Measurements from ENCODE around the gene FLT3LG.
A peak's percentile ranks its signal among the peaks of the same experiment; 100 is the strongest.

FLT3LG gene

DNA sequence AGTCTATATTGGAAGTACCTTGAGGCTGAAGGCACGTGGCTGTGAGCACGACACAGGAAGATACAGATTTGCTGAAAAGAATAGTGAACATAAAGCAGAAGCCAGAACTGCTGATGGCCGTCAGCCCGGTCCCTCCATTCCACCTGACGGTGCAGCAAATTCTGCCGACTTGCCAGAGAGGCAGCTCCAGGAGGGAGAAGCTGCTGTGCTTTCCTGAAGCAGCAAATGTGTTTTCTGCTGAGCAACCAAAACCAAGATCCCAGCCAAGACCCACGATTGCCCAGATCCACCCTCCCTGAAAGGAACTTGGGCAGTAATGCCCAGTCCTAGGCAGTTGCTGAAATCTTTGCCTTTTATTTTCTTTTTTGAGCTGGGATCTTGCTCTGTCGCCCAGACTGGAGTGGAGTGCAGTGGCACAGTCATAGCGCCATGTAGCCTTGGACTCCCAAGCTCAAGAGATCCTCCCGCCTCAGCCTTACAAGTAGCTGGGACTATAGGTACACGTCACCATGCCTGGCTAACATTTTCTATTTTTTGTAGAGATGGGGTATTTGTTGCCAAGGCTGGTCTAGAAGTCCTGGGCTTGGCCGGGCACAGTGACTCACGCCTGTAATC lies 46.8 kb downstream of the FLT3LG start:
- DNase-seq = no peak

DNA sequence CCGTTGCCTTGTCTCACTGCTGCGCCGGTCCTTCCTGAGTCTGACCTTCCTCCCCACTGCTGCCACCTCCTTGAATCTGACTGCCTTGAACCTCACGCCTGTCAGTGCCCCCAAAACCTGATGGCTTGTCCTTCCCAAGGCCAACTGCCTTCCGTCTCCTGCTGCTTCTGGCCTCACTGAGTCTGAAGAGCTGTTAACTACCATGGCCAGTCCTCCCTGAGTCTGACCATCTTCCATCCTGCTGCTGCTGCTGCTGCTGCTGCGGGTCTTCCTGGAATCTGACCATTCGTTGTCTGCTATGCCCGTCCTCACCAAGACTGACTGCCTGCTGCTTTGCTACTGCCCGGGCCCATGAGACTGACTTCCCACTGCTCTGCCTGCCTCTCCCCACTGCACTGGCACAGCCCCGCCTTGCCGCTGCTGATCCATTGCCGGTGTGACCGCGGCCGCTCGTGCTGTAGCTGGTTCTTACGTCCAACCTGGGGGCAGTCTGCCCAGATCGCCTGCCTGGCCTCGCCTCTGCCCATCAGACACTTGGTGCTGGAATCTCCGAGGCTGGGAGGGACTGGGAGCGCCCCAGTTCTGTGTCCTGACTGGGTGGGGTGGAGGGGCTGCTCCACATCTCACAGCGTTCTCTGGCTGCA lies 50.9 kb downstream of the FLT3LG start:
- DNase-seq = no peak

GRCh38 chr19:49528211-49528771 lies 54.3 kb downstream of the FLT3LG start:
- DNase-seq = no peak

DNA sequence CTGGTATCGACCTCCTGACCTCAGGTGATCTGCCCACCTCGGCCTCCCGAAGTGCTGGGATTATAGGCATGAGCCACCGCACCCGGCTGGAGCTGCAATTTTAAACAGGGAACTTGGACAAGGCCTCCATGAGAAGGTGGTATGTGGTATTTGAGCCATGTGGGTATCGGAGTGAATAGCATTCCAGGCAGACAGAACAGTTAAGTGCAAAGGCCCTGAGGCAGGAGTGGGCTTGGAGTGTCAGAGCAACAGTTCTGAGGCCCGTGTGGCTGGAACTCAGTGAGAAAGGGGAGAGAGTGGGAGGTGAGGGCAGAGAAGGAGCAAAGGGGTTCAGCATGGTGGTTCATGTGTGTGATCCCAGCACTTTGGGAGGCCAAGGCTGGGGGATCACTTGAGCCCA lies 56.7 kb downstream of the FLT3LG start:
- no peak for DNase-seq

DNA sequence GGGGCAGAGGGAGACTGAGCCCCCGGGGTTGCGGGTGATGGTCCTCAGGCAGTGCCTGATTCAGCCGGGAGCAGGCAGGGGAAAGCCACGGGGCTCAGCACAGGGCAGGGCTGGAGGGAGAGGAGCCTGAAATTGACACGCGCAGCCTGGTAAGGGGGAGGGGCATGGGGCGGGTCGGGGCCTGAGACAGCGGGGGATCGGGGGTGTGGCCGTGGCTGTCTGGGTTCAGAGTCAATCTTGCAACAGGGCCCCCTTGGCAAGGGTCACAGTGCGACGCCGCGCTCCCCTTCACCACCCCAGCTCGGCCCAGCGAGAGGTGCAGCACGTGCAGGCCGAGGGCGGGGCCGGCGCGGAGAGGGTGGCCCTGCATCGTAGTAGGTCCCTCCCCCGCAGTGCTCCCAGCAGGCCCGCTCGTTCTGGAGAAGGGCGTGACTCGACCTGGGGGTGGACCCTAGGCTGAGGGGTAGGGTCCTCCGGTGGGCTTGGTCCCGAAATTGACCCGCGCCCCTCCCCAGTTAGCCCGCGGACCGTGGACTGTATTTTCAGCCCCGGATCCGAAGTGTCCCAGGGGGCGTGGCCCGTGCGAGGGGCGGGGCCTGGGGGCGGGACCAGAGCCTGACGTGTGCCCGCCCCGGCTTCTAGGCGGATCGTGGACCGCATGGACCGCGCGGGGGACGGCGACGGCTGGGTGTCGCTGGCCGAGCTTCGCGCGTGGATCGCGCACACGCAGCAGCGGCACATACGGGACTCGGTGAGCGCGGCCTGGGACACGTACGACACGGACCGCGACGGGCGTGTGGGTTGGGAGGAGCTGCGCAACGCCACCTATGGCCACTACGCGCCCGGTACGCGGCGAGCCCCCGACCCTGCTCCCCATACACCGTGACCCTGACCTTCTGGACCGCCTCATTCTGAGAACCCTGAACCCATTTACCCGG lies 59.8 kb downstream of the FLT3LG start:
- peak; percentile 91 for DNase-seq

GRCh38 chr19:49534632-49535385 lies 60.8 kb downstream of the FLT3LG start:
- DNase-seq = peak; percentile 50
